ENCODE data around the gene TTLL11. TPM values are rescaled to one million over a fixed set of nuclear protein-coding genes. Genes with fewer than 3 reads are reported as not detected.

The TTLL11 gene
- polyA plus RNA-seq, 10 donors: 13.3 to 32.0 (median 23.8) TPM

DNA sequence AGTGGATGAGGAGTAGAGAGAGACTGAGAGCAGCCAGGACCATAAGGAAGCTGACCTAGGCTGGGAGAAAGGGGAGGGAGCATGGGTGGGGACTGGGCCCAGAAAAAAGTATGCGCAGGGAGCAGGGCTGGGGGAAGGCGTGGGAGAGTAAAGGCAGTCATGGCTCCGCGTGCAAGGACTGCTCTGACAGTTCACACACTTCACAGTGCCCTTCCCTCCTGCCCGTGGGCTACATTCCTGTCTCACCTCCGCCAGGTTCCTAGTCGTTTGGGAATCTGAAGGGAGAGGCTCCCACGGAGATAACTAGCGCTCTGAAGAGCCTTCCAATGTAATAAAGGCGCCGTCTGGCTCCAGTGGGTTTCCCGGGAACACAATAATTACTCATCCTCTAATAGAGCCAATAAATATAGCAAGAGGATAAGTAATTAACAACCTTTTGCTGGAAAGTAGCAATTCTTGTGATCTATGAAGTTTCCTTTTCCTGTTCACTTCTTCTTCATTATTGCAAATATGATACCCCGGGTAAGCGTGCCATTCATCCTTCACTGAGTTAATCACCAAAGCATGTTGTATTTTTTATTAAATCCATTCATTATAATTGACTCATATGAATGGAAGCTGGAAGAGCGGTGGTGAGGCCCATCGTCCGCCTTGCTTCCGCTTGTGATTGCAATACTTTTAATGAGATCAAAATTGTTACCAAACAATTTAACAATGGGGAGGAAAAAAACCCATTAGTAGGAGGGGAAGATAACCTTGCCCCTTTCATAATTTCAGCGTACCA, 39.3 kb downstream of the TTLL11 start:
- DNase-seq: peak in 1 of 3 donors; percentile 49

- DNase-seq: no peak
These were observed 40.0 kb downstream of the TTLL11 start for GRCh38 chr9:122053064-122053463.

GRCh38 chr9:122051351-122052321, 41.5 kb downstream of the TTLL11 start:
- DNase-seq: peak in 1 of 3 donors; percentile 49

DNA sequence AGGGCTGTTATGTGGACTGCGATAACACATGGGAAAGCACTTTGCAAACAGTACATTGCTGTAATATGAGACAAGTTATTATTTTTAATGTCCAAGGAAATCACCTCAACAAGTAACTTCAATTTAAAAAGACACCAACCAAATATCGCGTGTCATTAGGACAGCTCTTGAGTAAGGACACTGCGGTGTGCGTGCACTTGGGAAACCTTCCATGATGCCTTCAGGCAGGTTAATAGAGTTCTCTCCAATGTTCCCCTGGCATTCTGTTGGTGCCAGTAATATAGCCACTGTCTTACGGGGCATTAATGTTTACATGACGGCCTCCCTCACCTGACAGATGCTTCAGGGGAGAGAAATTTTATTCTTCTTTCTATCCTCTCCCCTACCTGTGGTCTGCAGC, 42.9 kb downstream of the TTLL11 start:
- DNase-seq: no peak

DNA sequence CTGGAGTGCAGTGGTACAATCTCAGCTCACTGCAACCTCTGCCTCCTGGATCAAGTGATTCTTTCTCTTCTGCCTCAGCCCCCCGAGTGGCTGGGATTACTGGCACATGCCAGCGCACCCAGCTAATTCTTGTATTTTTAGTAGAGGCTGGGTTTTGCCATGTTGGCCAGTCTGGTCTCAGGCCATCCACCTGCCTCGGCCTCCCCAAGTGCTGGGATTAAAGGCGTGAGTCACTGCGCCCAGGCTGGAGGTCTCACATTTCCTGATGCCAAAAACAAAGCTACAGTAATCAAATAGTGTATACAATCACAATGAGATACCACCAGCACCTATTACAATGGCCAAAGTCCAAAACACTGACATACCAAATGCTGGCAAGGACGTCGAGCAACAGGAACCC, 51.1 kb downstream of the TTLL11 start:
- DNase-seq: no peak

GRCh38 chr9:122040561-122041242, 52.4 kb downstream of the TTLL11 start:
- DNase-seq: no peak

DNA sequence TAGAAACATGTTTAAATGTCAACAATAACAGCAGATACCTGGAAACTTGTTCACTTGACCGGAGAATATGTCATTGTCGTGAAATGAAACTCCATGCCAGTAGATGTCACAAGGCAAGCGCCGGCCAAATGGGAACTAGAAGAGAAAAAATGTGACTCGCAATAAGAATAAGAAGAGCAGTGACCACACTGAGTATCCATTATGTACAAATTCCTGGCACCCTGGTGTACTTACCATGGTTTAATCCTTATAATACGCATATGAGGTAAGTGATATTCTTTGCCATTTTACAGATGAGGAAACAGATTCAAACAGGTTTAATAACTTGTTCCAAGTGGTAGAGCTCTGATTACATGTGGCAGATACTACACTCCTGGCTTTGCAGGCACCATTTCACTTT, 53.9 kb downstream of the TTLL11 start:
- DNase-seq: no peak

- DNase-seq: no peak
These were observed 56.1 kb downstream of the TTLL11 start for GRCh38 chr9:122036988-122037387.

- no peak for DNase-seq
These were observed 56.7 kb downstream of the TTLL11 start for GRCh38 chr9:122036408-122036807.

GRCh38 chr9:122033775-122034373, 59.2 kb downstream of the TTLL11 start:
- DNase-seq: no peak

DNA sequence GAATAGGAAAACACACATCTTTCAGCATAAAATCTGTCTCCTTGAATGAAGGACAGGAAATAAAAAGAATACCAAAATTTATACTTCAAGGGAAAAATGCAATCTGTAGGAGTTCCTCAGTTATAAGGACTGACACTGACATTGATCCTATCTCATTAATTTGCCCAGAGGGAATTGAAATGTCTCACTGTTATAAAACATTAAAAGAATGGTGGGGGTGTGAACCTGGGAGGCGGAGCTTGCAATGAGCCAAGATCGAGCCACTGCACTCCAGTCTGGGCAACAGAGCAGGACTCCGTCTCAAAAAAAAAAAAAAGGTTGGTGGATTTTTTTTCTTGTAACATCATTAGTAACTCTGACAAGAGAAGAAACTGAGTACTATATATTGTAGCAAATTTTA, 60.8 kb downstream of the TTLL11 start:
- no peak for DNase-seq

GRCh38 chr9:122031776-122032175, 61.3 kb downstream of the TTLL11 start:
- DNase-seq: peak in 1 of 3 donors; percentile 27

GRCh38 chr9:122031157-122031556, 62.0 kb downstream of the TTLL11 start:
- DNase-seq: no peak

DNA sequence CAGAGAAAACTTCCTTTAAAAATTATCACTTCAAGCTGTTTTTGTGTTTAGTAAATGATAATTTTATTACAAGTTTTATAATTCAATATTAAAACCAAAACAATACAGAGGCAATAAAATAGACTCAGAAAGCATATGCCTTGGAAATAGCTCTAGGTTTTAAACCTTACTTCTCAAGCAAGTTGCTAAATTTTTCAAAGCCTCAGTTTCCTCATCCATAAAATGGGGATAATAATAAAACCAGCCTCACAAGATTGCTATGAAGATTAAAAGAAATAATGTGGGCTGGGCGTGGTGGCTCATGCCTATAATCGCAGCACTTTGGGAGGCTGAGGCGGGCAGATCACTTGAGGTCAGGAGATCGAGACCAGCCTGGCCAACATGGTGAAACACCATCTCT, 62.8 kb downstream of the TTLL11 start:
- DNase-seq: no peak

DNA sequence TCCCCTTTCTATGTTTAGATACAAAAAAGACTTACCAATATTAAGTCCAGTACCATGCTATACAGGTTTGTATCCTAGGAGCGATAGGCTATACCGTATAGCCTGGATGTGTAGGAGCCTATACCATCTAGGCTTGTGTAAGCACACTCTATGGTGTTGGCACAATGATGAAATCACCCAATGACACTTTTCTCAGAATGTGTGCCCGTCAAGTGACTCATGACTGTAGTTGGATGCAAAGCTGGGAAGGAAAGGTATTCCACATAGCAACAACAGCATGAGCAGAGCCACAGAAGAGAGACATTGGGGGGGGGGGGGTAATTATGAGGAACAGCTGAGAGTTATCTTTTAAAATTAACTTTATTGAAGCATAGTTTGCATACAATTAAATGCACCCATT, 63.2 kb downstream of the TTLL11 start:
- no peak for DNase-seq

GRCh38 chr9:122028089-122028488, 65.0 kb downstream of the TTLL11 start:
- no peak for DNase-seq

DNA sequence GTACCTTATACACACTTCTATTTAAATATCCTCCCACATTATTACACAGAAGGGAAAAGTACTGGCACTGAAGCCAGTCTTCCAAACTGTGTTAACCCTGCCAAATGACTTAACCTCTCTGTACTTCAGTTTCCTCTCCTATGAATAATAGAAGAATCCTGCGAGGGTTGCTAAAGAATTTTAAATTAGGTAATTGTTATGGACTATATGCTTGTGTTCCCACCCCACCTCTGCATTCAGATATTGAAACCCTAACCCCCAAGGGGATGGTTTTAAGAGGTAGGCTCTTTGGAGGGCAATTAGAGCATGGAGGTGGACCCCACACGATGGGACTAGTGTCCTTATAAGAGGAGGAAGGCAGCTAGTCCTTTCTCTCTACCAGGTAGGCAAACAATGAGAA, 72.7 kb downstream of the TTLL11 start:
- DNase-seq: no peak

- DNase-seq: peak; percentile 34 to 80 (median 54)
These were observed 76.4 kb downstream of the TTLL11 start for GRCh38 chr9:122016744-122017143.

DNA sequence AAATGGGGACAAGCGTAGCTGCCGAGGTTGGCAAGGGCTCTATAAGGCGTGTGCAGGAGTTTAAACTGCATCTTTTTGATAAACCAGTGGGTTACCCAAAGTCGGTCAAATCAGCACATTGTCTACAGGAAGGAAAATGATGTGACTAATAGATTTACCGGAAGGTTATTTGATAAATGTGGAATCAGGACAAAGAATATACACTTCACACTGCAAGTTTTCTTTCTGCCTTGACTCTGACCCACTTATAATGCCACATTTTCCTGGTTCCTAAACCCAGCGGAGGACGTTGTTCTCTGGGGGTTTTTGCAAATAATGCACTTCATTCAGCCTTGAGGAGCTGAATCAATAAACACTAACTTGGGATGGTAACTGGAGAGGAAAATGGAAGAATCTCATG, 76.8 kb downstream of the TTLL11 start:
- peak in 1 of 3 donors; percentile 22 for DNase-seq

DNA sequence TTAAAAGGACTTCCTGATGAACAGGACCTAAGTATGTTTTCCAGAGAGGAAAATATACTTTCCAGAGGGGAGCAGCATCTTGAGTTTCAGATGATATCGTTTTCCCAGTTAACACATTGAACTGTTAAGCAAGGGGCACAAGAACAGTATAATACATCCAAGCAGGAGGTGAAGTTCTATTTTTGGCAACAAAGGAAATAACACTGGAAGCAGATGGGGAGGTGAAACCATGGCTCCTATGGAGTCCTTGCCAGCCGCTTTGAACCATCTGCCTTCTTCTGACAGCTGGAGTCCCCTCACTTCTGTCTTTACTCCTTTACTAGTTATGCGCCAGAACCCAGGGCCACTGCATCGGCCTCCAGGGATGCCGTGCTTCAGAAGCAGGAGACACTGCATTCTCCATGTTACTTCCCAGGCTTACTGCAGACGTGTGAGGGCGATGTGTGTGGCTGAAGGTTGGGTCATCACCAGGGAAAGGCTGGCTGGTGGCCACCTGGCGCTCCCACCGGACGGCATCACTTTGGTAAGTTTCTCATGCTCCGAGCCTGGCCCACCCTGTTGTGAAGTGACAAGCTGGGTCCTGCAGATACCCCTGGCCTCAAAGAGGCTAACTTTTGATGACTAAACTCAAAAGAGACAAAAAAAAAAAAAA, 77.8 kb downstream of the TTLL11 start:
- no peak for DNase-seq

DNA sequence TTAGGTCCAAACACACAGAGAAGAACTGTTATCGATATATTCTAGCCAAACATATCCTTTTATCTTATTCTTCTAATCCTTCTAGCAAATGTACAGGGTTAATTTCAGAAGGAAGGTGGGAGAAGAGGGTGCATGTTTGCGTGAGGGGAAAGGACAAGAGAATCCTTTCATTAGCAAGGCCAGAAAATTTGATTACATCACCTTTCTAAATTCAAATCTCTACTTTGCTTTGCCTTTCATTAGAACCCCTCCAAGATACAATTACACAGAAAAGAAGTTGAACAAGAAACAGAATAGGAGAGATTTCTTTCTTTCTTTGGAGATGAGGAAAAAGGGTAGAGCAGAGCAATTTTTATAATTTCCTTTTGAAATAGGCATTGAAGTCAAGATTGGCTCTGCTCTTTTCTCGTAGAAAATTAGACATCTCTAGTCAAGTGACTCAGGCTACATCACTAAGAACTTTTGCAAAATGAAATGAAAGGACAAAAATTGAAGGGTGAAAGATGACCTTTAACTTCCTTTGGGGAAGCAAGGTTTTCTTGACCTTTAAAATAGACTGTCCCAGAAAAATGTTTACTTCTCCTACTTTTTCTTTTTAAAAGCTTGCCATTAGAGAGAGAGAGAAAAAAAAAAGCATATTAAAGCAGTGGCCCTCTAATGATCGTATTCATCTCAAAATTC, 81.2 kb downstream of the TTLL11 start:
- DNase-seq: no peak

Data from muscle of back (tissue), 11 donors.